HG03342 (cell line): ENCODE measurements around the gene LMX1B.
A peak's percentile ranks its signal among the peaks of the same experiment; 100 is the strongest.

ENCODE experiments used
- ATAC-seq: cut with Tn5 transposase; IDR thresholded peaks from one replicate; pipeline ENCODE4 v1.9.1; 2021; ENCODE audit warnings: mild to moderate bottlenecking, moderate library complexity; ENCODE audit not compliant: unreplicated experiment

Gene LMX1B

DNA sequence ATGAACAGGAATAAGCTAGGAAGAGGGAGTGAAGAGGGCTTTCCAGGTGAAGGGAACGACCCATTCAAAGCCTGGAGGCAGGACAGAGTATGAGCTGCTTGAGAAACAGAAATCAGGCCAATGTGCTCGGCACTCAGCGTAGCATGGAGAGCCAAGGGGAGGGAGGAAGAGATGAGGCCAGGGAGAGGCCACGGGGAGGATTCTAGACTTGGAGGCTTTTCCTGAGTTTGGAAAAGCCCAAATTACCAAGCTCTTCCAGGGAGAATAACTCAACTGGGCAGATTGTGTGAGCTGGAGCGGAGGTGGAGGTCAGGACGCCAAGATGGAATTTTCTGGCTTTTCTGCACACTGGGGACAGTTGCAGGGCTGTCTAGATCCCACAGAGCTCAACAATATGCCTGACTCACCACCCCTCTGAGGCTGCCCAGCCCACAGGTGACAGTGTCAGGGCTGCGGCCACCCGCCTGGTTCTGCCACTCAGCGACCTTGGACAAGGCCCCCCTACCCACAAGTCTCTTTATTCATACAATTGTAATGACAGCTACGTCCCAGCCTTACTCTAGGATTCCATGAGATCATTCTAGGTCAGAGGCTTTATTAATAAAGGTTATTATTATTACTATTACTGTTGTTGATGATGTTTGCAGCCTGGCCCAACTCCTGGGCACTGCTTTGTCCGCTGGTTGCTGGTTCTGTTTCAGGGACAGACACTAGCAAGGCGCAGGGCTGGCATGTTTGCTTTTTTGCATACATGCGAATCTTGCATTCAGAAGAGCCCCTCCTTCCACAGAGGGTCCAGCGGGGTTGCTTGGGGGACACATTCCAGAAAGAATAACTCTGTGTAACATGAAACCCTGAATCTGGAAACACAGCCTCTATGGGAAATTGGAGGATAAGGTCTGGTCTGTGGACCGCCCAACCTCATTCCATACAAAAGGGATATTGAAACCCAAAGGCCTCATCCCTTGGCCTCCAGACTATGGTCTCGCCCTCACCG lies 9.4 kb upstream of the LMX1B start:
- ATAC-seq: no peak

DNA sequence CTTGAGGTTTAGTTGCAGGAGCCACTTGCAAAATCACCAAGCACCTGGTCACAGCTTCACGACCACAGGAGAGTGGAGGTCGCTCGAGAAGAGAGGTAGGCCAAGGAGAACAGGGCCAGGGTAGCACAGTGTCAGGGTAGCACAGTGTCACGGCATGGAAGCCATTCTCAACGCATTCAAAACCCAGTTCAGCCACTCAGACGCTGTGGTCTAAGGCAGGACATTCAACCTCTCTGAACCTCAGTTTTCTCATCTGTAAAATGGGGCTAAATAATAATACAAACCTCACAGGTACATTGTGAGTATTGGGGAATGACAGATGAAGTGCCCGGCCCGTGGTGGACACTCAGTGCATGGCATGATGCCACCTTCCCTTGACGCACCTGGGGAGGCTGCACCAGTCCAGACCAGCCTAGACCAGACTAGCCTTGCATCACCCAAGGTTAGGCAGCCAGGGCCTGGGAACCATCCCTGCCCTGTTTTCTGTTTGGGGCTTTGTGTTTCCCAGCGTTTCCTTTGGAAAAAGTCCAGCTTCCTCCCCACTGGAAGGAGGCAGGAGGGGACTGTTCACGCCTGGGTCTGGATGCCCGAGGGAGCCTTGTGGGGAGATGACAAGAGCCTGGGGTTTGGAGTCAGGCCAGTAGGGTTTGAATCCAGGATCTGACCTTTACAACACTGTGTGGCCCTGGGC lies 7.8 kb upstream of the LMX1B start:
- ATAC-seq: no peak

DNA sequence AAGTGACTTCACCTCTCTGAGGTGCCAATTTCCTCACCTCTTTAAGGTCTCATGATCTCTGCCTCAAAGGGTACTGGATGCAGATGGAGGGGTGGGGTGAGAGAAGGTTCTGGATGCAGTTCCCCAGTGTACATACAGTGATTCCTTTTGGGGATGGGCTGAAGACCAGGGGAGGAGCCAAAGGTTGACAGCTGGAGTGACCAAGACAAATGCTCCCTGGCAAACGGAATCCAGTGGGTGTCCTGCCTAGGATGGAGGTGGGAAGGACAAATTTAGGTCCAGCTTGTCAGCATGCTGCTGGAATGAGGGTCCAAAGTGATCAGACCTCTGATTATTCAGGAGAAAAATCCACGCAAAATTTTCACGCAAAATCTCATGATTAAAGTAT lies 7.3 kb upstream of the LMX1B start:
- no peak for ATAC-seq

DNA sequence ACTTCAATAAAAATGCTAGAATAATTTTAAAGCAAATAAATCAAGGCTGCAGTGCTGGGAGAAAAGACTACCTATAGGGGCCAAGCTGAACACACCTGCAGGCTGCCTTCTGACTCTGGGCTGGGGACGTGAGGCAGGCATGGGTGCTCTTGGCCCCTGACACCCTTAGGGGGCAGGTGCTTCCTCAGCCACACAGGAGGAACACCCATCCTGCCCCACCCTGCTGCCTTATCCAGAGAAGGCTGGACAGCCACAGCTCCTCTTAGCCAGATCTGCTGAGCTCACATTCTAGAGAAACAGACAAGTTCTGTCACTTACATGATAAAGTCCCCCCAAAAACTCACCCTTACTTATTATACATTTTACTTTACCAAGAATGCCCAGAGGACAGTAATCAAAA lies 6.6 kb upstream of the LMX1B start:
- ATAC-seq: no peak

DNA sequence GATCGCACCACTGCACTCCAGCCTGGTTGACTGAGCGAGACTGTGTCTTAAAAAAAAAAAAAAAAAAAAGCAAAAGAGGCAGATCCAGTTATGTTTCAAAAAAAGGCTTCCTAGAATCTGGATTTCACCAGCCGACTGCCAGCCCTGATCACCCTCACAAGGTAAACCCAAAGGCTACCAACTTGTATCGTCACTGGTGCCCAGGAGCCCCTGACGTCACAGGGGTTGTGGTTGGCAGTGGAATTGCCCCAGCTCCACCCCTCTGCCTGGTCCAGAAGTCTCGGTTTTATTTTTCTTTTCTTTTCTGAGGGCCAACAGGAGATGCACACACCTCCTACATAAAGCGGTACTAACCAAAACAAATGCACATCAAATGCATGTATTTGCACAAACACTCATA lies 6.0 kb upstream of the LMX1B start:
- ATAC-seq: no peak

DNA sequence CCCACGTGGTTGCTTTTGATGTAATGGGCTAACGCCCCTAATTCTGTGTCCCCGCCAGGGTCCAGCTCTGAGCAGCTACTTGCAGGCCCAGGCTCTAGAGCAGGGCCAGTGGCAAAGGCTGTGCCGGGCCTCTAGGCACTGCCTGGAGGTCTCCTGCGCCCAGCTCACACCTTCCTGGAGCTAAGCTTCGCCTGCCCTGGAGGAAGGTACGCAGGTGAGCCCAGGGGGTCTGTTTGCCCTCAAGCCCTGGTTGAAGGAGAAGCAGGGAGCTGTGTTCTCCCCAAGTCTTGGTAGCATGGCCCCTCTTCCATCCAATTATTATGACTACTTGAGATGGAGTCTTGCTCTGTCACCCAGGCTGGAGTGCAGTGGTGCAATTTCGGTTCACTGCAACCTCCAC lies 5.2 kb upstream of the LMX1B start:
- ATAC-seq: no peak

DNA sequence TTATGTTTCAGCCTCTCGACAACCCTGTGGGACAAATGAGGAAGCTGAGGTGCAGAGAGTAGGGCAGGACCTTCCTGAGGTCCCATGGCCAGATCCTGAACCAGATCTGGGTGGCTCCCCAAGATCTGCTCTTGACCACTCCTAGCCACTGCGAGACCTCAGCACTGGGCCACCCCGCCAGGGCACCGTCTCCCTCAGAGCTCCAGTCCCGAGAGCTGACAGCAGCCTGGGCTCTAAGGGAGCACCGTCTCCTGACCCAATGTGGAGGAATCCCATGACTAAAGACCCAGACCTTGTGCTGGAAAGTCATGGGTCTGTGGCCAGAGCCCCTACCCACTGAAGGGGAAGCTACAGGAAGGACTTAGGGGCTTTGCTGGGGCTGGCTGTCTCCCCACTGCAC lies 4.5 kb upstream of the LMX1B start:
- no peak for ATAC-seq

DNA sequence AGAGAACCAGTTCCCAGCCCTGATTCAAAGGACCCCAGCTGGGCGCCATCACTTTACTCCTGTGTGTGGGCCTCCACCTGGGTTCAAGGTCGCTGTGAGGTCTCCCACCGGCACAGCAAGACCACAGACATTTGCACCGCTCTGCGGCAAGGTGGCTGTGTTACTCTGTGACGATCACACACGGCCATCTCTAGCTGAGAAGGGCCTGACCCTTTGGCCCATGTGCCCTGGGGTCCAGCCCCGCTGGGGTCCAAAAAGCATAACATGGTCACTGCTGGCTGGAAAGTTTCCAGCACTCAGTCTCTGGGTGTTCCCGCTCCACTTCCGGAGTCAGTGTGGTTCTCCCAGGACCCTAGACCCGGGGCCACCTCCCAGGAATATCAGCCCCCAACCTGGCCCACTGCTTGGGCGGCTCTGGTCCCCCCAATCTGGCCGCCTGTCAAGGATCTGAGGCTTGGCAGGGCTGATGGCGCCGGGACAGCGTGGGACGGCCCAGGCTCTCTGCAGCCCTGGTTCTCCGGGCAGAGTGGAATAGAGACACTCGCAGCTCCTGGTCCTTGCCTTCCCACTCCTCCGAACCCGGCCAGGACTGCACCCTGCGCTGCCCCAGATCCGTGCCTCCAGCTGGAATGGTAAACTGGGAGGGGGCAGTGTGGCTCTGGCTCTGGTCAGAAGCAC lies 3.9 kb upstream of the LMX1B start:
- ATAC-seq: no peak

DNA sequence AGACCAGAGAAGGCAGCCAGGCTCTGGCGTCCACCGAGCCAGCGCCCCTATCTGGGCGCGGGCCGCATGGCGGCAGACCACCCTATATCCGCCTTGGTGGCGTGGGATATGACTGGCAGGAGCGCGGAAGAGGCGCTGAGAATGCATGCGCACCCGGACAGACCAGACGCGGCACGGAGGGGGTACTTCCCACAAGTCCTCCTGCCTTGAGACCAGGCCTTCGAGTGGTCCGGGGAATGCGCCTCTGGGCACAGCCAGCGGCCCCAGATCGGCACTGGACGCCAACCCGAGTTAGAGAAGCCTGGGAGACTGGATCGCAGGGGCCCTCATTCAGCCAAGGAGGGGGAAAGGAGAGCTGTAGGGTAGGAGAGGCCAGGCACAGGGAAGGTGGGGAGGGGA lies 2.5 kb upstream of the LMX1B start:
- ATAC-seq: no peak

DNA sequence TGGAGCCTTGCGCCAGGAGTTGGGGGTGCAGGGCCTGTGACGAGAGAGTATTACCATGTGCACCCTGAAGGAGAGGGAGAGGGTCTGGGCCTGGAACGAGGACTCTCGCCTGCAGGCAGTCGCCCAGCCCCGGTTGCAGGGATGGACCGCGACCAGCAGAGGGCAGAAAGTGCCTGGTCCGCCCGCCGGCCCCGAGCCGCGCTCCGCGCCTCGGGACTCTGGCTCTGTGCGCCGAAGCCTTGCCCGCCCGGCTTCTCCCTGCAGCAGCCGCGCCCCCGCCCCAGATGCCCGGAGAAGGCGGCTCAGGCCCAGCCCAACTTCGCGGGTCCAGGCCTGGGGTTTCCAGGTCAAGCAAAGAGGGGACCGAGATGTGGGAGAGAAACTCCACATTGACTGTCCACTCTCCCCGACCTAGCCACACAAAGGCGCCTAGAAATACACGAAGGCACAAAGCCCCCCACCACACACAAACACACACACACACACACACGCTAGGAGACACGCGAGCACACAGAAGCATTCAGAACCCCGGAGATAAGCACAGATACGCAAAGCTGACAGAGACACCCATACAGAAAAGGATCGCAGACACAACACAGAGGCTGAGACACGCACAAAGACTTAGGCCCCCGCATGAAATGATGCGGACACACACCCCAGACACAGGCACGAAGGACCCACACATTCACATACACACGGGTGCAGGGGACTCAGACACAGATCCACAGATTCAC lies 2.0 kb upstream of the LMX1B start:
- ATAC-seq: peak; percentile 49

DNA sequence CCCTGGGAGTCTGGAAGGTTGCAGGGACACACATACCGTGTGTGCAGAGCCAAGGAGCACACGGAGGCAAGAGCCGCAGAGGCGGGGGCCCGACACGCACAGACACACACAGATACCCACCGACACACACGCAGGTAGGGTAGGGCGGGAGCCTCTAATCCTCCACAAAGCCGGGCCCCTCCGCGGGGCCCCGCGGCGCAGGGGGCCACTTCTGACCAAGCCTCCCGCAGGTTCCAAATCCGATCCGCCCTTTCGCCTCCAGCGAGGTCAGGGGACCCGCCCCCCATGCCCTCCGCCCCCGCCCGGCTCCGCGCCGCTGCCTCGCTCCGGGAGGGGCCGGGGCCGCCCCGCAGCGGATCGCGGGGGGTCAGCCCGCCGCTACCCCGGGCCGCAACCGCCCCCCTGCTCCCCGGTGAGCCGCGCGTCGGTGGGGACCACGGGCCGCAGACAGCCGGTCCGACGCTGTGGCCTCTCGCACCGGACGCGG lies 1.4 kb upstream of the LMX1B start:
- ATAC-seq: no peak

DNA sequence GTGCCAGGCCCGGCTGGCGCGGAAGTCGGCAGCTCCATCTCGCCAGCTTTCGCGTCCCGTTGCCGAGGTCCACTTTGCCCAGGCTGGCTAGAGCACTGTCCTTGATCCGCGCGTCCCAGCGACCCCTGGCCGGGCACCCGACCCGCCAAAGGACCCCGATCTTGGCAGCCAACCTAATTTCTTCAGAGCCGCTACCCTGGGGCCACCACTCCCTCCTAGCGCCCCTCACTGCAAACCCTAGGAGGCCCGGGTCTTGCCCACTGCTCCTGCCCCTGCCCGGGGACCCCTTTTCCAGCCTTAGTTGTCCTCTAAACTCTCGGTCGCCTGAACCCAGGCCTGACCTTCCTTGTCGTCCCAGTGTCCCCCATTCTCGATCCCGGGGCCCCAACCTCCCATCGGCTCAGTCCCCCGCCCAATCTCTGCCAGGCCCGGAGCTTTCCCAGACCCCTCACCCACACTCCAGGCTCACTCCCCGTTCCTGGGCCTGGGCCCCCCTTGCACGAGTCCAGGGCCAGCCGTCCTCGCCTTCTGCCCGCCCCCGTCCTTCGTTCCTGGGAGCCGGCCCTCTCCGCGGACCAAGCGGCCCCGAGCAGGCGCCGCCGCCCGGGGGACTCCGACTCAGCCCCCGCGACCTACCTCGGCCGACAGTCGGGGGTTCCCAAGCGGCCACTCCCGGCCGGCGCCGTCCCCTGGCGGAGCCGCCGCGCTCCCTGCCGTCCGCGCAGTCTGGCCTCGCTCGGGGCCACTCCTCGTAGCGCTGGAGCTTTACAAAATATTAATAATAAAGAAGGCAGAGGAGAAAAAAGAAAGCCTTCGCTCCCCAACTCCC lies 701 bp upstream of the LMX1B start:
- no peak for ATAC-seq

DNA sequence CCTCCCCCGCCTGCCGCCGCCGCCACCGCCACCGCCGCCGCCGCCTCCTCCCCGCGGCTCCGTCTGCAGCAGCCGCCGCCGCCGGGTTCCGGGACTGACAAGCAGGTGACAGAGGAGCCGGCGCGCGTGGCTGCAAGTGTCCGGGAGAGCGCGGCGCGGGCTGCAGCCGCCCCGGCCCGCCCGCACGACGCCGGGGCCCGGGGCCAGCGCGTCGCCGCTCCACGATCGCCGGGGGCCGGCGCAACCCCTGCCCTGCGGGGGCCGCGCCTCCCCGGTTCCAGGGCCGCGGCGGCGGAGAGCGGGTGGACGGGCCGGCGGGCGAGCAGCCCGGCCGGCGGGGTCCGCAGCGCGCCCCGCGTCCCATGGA lies 343 bp downstream of the LMX1B start:
- no peak for ATAC-seq

DNA sequence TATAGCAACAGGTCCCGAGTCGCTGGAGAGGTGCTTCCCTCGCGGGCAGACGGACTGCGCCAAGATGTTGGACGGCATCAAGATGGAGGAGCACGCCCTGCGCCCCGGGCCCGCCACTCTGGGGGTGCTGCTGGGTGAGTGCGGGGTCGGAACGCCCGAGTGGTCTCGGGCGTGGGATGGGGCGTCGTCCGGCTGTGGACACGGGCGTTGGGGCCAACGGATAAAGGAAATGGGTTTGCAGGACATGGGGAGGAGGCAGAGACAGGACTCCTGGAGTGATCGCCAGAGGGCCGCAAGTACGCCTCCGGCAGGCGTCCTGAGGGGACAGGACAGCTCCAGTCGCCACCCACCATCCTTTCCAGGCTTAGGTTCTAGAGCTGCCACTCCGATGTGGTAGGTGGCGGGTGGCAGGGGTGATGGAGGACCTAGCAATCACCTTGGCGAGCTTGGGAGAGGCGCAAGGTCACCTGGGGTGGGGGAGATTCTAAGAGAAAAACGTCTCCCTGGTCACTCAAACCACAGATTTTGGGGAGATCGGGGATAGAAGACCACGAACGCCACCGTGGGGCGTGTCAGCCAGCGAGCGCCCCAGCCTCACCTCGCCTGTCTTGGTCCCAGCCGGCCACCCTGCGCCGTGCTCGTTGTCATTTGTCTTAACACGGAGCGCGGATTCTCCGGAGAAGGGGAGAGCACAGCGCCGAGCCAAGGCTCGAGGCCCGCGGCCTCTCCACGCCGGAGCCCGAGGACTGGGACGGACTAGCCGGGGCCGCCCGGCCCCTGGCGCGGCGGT lies 922 bp downstream of the LMX1B start:
- ATAC-seq: no peak

DNA sequence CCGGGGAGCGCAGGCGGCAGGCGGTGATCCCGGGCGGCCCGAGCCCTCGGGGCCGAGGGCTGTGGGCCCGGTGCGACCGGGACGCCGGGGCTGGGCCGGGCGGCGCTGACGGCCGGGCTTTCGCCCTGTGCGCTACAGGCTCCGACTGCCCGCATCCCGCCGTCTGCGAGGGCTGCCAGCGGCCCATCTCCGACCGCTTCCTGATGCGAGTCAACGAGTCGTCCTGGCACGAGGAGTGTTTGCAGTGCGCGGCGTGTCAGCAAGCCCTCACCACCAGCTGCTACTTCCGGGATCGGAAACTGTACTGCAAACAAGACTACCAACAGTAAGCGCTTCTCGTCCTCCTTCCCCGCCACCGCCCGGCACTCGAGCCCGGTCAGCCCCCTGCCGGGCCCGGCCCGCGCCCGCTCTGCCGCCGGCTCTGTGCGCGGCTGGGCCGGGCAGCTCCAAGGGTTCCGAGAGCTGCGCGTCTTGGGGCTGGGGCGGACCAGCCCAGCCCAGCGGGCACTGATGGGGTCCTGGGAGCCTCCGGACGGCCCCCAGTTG lies 1.6 kb downstream of the LMX1B start:
- no peak for ATAC-seq

DNA sequence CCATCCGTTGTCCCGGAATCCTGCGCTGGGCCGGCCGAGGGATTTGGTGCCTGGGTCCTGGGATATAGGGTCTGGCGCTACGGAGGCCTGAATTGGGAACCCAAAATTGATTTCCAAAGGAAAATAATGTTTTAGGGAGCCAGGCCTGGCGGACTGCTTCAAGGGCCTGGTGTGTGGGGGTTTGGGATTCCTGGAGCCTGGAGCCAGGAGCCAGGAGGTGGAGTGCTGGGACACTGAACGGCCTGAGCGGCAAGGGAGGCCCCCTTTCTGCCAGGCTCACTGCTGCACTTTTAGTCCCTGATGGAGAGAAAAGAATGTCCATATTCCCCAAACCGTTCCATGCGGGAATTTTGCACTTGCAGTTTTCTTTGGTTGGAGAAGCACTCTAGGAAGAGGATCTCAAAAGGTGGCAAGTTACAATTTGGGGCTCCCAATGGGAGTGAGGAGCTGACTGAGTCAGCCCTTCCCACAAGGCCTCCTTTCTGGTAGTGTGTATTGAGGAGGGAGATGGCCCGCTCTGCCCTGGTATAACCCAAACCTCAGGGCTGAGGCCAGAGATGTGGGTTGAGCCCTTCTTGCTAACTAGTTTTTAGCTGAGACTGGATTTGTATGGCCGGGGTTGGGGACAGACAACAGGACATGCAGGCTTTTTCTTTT lies 2.2 kb downstream of the LMX1B start:
- ATAC-seq: no peak

DNA sequence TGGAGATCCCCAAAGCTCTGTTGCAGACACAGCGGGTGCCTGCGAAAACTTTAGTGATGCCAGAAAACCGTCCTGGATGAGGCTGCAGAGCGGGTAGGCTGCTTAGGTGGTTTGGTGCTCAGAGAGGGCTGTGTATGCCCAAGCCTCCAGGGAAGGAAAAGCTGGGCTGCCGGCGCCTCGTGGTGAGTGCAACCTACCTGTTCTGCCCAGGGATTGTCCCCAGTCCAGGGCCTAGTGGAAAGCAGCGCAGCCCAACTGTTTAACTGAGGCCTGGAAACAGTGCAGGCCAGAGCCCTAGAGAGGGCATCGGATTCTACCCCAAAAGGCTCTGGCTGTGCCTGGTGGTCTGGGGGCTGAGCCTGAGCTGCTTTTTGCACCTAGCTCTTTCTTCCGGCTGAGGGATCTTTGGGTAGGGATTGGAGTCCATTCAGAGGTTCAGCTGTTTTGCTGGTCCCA lies 2.8 kb downstream of the LMX1B start:
- ATAC-seq: no peak
